ENCODE results near the gene VAMP3.

VAMP3 gene

DNA sequence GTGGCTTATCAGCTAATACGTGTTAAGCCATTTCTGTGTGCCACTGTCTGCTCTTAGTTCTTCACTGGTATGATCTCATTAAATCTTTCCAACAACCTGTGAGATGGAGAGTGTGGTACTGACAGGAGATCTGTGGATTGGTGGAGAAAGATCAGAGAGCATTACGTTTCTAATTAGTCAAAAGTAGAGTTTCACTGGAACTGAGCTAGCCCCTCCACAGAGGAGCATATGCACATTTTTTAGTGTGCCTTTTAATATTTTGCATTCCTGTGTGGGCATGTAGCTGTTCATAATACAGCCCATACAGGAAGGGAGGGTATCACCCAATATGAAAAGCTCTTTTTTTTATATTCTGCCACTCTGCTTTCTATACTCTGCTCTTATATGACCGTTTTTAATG, 50.2 kb downstream of the VAMP3 start:
- no peak for DNase-seq

- DNase-seq, result no peak
These were observed 53.6 kb downstream of the VAMP3 start for GRCh38 chr1:7824701-7825100.

- no peak for DNase-seq
These were observed 55.3 kb downstream of the VAMP3 start for GRCh38 chr1:7826363-7826762.

DNA sequence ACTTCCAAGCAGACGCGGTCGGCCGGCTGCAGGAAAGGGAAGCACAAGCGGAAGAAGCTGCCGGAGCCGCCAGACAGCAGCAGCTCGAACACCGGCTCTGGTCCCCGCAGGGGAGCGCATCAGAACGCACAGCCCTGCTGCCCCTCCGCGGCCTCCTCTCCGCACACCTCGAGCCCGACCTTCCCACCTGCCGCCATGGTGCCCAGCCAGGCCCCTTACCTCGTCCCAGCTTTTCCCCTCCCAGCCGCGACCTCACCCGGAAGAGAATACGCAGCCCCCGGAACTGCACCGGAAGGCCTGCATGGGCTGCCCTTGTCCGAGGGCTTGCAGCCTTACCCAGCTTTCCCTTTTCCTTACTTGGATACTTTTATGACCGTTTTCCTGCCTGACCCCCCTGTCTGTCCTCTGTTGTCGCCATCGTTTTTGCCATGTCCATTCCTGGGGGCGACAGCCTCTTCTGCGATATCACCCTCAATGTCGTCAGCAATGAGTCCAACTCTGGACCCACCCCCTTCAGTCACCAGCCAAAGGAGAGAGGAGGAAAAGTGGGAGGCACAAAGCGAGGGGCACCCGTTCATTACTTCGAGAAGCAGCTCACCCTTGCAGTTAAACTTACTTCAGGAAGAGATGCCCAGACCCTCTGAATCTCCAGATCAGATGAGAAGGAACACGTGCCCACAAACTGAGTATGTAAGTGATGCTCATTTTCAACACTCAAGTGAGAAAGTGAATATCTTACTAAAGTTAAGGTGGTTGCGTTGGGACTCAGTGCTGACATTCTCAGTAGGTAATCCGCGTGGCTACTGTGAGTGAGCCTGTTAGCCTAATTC, 56.2 kb downstream of the VAMP3 start:
- peak; percentile 60 for DNase-seq
